Ascending aorta (tissue), 2 donors: Measurements from ENCODE around the gene GABBR2. TPM values are rescaled to one million over a fixed set of nuclear protein-coding genes. Genes with fewer than 3 reads are reported as not detected.

Experiments used
- DNase-seq, 2 donors: peaks; one replicate each; pipeline ENCODE4 v3.0.0-alpha.2; 2019; ENCODE audit warnings: low spot score in 2 of 2
- H3K27ac ChIP-seq, 2 donors: fragments of 200-600 bp; sonication (generic); one replicate each; pipeline ENCODE4 v1.5.1; 2016 to 2017; ENCODE audit warnings: mild to moderate bottlenecking in 1 of 2
- H3K27me3 ChIP-seq: fragments of 200-600 bp; sonication (generic); one replicate; pipeline ENCODE4 v1.5.1; 2017
- H3K36me3 ChIP-seq, 2 donors: fragments of 200-600 bp; sonication (generic); one replicate each; pipeline ENCODE4 v1.5.1; 2016
- H3K4me1 ChIP-seq, 2 donors: fragments of 200-600 bp; sonication (generic); one replicate each; pipeline ENCODE4 v1.5.1; 2016 to 2017; ENCODE audit warnings: mild to moderate bottlenecking in 1 of 2
- H3K4me3 ChIP-seq, 2 donors: fragments of 200-600 bp; sonication (generic); one replicate each; pipeline ENCODE4 v1.5.1; 2016 to 2017; ENCODE audit warnings: mild to moderate bottlenecking in 1 of 2
- H3K9me3 ChIP-seq, 2 donors: fragments of 200-600 bp; sonication (generic); one replicate each; pipeline ENCODE4 v1.5.1; 2016
- CTCF ChIP-seq, 3 experiments: fragments of 200-600 bp in 2 of 3; fragments of 450-650 bp in 1 of 3; sonication (generic) in 2 of 3; IDR thresholded peaks; one replicate each; pipeline ENCODE4 v1.5.1; 2016 to 2019; ENCODE audit warnings: antibody characterized with exemption in 3 of 3, mild to moderate bottlenecking in 1 of 3, moderate library complexity in 1 of 3
- intact Hi-C: fragments of 100-400 bp; cut with DNase I; formaldehyde crosslinking; loops from one replicate; pipeline ENCODE4 v1.15.1; 2023
- total RNA-seq: library from RNA; depleted of rRNA; stranded (reverse); fragments of >200 nt; gene quantifications from one replicate; pipeline ENCODE4 v1.1.0, GENCODE V29; 2016

GABBR2 gene
- total RNA-seq, 1 donor from 2014 or later, result not detected

GRCh38 chr9:98598861-98599260, 109.9 kb downstream of the GABBR2 start:
- DNase-seq, result peak in 1 of 2 donors; percentile 8
- TF ChIP-seq CTCF (IDR thresholded peaks at IDR 0.05), result no peak
- no peak overlapping the region for H3K4me3 ChIP-seq
- no peaks in the 10 kb centered on the region for H3K36me3 ChIP-seq
- H3K9me3 ChIP-seq, result no peaks in the 10 kb centered on the region
- no peak overlapping the region for H3K27ac ChIP-seq
- intact Hi-C loops, result no loop called here
- no peaks in the 10 kb centered on the region for H3K4me1 ChIP-seq
- no peaks in the 10 kb centered on the region for H3K27me3 ChIP-seq

GRCh38 chr9:98597236-98597771, 111.4 kb downstream of the GABBR2 start:
- intact Hi-C loops, result no loop called here
- H3K9me3 ChIP-seq, result no peaks in the 10 kb centered on the region
- H3K36me3 ChIP-seq, result no peaks in the 10 kb centered on the region
- no peak for TF ChIP-seq CTCF (IDR thresholded peaks at IDR 0.05)
- H3K27me3 ChIP-seq, result no peaks in the 10 kb centered on the region
- H3K4me1 ChIP-seq, result no peaks in the 10 kb centered on the region
- no peak overlapping the region for H3K4me3 ChIP-seq
- H3K27ac ChIP-seq, result no peak overlapping the region
- DNase-seq, result peak in 1 of 2 donors; percentile 27

- no peaks in the 10 kb centered on the region for H3K4me1 ChIP-seq
- no peaks in the 10 kb centered on the region for H3K9me3 ChIP-seq
- intact Hi-C loops, result no loop called here
- H3K27me3 ChIP-seq, result no peaks in the 10 kb centered on the region
- DNase-seq, result peak in 1 of 2 donors; percentile 30
- H3K27ac ChIP-seq, result no peak overlapping the region
- no peak for TF ChIP-seq CTCF (IDR thresholded peaks at IDR 0.05)
- no peaks in the 10 kb centered on the region for H3K36me3 ChIP-seq
- no peak overlapping the region for H3K4me3 ChIP-seq
Observed at GRCh38 chr9:98596486-98596885, 112.2 kb downstream of the GABBR2 start.

- peak in 1 of 2 donors; percentile 2 for DNase-seq
- no peak for TF ChIP-seq CTCF (IDR thresholded peaks at IDR 0.05)
- Histone ChIP-seq H3K4me3 (no peak overlapping the region), H3K4me1 (no peaks in the 10 kb centered on the region), H3K36me3 (no peaks in the 10 kb centered on the region), H3K27ac (no peak overlapping the region), H3K9me3 (no peaks in the 10 kb centered on the region), H3K27me3 (no peaks in the 10 kb centered on the region)
- intact Hi-C loops, result no loop called here
Observed at GRCh38 chr9:98594546-98595160, 114.1 kb downstream of the GABBR2 start.

- no peaks in the 10 kb centered on the region for H3K4me1 ChIP-seq
- no peak for DNase-seq
- H3K36me3 ChIP-seq, result no peaks in the 10 kb centered on the region
- H3K27me3 ChIP-seq, result no peaks in the 10 kb centered on the region
- H3K27ac ChIP-seq, result no peak overlapping the region
- H3K9me3 ChIP-seq, result no peaks in the 10 kb centered on the region
- TF ChIP-seq CTCF (IDR thresholded peaks at IDR 0.05), result no peak
- H3K4me3 ChIP-seq, result no peak overlapping the region
- intact Hi-C loops, result no loop called here
Observed at GRCh38 chr9:98593354-98594253, 115.1 kb downstream of the GABBR2 start.
